Brain pericyte (primary cell): ENCODE results near the gene MOSMO.
"Not testable (repeated sequence)": the region's sequence is repeated elsewhere in the genome, so short reads cannot be mapped to it uniquely, and the experiment has no call there.

Experiments
- DNase-seq: peaks from one replicate; pipeline ENCODE4 v3.0.0-alpha.2; 2012; ENCODE audit warnings: low read depth, low spot score

The MOSMO gene

DNA sequence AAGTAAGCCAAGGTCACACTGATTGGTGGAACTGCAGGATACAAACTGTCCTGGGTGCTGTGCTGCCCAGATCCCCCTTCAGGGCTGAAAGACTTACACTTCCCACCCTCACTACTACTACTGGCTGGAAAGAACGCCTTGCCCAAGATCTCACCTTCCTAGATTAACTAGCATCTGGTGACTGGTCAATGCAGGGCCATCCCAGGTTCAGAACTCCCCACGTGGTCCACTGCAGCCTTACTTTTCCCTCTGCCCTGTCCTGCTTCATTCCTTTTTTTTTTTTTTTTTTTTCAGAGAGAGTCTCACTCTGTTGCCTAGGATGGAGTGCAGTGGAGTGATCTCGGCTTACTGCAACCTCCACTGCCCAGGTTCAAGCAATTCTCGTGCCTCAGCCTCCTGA lies 4.7 kb upstream of the MOSMO start:
- no peak for DNase-seq

DNA sequence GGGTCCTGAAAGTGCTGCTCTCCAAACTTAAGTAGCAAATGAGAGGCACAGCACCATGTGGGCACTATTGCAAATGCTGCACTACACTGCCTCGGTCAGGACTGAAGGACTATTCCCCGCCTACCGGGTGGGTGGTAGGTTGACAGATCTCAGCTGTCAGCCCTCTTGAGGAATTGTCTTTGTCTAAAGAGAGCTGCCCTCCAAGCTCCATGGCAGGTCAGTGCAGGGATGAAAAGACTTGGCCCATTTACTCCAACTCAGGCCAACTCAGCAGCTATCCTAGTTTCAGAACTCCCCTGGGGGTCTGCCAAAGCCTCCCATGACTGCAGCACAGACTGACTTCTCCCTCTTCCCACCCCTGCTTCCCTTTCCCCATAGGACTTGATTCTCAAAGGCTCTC lies 3.6 kb upstream of the MOSMO start:
- no peak for DNase-seq

GRCh38 chr16:22005746-22006145 lies 2.2 kb upstream of the MOSMO start:
- no peak for DNase-seq

DNA sequence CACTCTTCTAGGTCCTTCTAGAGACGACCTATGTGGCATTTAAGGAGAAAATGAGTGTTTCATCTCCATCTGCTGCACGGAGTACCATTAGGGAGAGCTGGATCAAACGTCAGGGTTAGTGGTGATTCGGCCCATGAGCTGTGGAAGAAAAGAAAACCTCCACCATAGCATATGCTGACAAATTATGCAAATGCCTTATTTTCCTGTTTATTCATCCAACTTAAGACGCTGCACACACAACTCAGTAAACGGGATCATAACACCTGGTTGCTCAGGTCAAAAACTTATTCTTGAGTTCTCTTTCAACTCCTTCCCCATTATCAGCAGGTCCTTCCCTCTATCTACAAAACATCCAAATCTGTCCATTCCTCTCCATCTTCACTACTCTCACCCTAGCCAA lies 1.3 kb upstream of the MOSMO start:
- no peak for DNase-seq

GRCh38 chr16:22007159-22007508 lies 777 bp upstream of the MOSMO start:
- DNase-seq: no peak

- no peak for DNase-seq
Observed at GRCh38 chr16:22008215-22009059, 526 bp downstream of the MOSMO start.

GRCh38 chr16:22010902-22011301 lies 3.0 kb downstream of the MOSMO start:
- no peak for DNase-seq

- DNase-seq: no peak
Observed at GRCh38 chr16:22012241-22012640, 4.3 kb downstream of the MOSMO start.

DNA sequence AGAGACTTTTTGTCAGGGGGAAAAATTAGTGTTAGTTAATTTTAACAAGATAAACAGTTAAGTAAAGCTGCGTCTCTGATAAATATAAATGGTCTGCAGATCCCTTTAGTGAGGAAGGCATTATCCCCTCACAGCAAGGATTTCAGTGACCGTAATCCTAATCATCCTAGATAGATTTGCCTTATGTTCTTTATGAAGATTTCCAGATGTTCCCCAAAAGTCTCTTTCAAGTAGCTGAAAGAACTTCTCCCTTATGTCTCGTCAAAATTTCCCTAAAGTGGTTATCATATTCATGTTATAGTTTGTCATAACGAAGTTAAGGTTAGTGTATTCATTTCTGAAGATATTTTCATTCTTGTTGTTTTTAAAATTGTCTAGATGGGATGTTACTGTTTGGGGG lies 5.6 kb downstream of the MOSMO start:
- no peak for DNase-seq

DNA sequence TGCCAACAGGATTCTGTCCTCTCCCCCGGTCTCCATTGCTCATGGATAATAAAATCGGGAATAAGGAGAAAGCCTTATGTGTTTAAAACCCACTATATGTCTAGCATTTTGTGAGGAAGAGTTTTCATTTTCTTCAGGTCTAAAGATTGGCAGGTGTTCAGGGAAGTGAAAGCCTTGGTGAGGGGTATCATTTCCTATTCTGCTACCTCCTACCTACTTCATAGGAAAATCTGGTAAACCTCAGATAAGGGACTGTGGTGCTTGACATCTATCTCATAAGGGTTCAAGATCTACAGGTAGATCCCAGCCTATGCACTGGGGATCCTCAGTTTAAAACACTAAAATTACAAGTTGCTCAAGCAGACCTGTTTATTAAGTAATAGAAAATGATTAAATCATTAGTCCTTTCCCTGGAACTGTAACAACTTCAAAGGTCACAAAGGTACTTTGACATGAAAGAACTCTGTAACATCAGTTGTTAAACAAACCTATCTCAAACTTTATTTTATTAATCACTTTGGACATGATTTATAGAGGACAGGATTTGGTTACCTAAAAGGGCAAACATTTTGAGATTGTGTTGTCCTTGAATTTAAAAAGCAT lies 6.5 kb downstream of the MOSMO start:
- DNase-seq: no peak

DNA sequence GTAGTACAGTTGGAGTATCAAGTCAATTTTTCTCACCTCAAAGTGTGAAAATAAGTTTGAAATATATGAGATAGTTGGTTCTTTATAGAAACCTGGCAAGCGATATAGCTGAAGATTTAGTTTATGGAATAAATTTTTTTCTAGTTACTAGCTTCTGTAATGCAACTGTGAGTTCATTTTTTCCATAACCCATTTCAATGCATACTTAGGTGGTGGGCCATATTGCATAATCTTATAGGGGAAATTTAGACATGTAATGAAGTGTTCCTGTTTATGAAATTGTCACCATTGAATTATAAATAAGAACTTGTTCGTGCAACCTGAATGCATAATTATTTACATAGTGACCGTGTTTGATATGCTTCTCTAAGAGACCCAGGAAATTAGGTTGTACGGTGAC lies 9.0 kb downstream of the MOSMO start:
- DNase-seq: no peak

- no peak for DNase-seq
Observed at GRCh38 chr16:22018559-22018958, 10.6 kb downstream of the MOSMO start.

GRCh38 chr16:22022151-22022550 lies 14.2 kb downstream of the MOSMO start:
- DNase-seq: no peak

GRCh38 chr16:22023505-22023904 lies 15.6 kb downstream of the MOSMO start:
- DNase-seq: no peak

- DNase-seq: not testable (repeated sequence)
Observed at GRCh38 chr16:22024785-22025184, 16.9 kb downstream of the MOSMO start.

DNA sequence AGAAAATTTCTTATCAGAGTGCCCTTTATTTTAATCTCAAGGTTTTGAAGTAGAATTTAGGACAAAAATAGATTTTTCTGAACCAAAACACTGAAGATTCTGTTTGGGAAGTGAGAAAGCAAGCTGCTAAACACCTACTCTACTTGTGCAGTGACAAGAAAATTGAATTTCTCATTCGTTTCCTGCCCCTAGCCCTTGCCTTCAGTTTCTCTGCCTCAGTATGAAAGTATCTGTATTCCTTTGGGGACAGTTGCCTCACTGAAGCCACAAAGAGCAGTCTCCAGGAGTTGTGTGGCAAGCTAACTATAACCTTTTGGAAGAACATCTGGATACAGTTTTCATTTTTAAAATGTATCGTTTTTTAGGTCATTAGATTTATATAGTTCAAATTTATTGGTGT lies 19.7 kb downstream of the MOSMO start:
- DNase-seq: no peak

DNA sequence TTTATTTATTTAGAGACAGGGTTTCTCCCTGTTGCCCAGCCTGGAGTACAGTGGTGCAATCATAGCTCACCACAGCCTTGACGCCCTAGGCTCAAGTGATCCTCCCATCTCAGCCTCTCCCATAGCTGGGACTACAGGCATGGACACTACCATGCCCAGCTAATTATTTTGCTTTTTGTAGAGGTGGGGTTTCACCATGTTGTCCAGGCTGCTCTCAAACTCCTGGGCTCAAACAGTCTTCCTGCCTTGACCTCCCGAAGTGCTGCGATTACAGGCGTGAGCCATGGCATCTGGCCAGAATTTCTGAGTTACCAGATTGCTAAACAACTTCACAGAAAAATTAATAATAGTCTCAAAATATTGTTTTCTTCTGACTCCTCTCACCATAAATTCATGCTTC lies 21.7 kb downstream of the MOSMO start:
- no peak for DNase-seq

- DNase-seq: no peak
Observed at GRCh38 chr16:22030087-22030812, 22.3 kb downstream of the MOSMO start.

- no peak for DNase-seq
Observed at GRCh38 chr16:22031483-22032083, 23.7 kb downstream of the MOSMO start.

GRCh38 chr16:22034503-22034902 lies 26.6 kb downstream of the MOSMO start:
- DNase-seq: no peak

DNA sequence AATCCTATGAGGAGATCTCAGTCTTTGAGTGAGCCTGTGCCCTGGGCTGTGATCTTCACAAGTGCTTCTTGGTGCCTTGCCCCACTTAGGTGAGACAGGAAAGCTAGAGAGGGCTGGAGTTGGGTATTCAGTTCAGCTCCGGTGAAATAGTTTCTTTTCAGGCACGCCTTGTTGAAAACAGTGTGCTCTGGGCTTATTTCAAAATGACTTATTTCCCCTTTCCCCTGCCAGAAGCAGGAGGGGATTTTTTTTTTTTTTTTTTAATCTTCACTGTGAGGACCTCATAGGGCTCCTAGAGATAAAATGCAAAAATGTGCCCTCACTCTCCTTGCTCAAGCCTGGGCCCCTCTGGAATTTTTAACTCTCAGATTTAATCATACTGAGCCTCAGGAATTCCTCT lies 27.2 kb downstream of the MOSMO start:
- DNase-seq: no peak

DNA sequence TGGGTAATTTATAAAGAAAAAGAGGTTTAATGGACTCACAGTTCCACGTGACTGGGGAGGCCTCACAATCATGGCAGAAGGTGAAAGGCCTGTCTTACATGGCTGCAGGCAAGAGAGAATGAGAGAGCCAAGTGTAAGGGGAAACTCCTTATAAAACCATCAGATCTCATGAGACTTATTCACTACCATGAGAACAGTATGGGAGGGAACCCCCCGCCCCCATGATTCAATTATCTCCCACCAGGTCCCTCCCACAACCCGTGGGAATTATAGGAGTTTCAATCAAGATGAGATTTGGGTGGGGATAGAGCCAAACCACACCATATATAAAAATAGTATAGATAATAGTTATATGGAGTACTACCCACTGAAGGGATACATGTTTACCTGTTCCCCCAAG lies 36.0 kb downstream of the MOSMO start:
- not testable (repeated sequence) for DNase-seq
